GM19395 (cell line): ENCODE data around the gene TRAPPC2B.

Experiments used
- ATAC-seq: cut with Tn5 transposase; IDR thresholded peaks from one replicate; pipeline ENCODE4 v1.9.1; 2021; ENCODE audit warnings: mild to moderate bottlenecking, moderate library complexity; ENCODE audit not compliant: unreplicated experiment

The TRAPPC2B gene

GRCh38 chr19:57362997-57363687 lies at the start of gene TRAPPC2B, which contains the start of gene ZNF547:
Gene TRAPPC2B, plus strand, starts transcription at chr19:57363551. Its CDS starts 1,283 bp downstream, at chr19:57364834.
Gene ZNF547, plus strand, starts transcription at chr19:57363551. Its CDS starts 5,005 bp downstream, at chr19:57368556.
- peak; percentile 97 for ATAC-seq

- no peak for ATAC-seq
These were observed 49.2 kb upstream of the TRAPPC2B start for GRCh38 chr19:57314146-57314545.

GRCh38 chr19:57317503-57317902 lies 45.8 kb upstream of the TRAPPC2B start:
- ATAC-seq: no peak

- no peak for ATAC-seq
These were observed 43.5 kb upstream of the TRAPPC2B start for GRCh38 chr19:57319869-57320179.

GRCh38 chr19:57320180-57321084 lies 42.9 kb upstream of the TRAPPC2B start, which contains the start of gene ZNF543:
Gene ZNF543, plus strand, starts transcription at chr19:57320472. Its CDS starts 382 bp downstream, at chr19:57320854.
- ATAC-seq: peak; percentile 93

- ATAC-seq: no peak
These were observed 42.2 kb upstream of the TRAPPC2B start for GRCh38 chr19:57321116-57321515.

- ATAC-seq: no peak
These were observed 41.6 kb upstream of the TRAPPC2B start for GRCh38 chr19:57321751-57322150.

- no peak for ATAC-seq
These were observed 38.4 kb upstream of the TRAPPC2B start for GRCh38 chr19:57324992-57325391.

- ATAC-seq: no peak
These were observed 35.4 kb upstream of the TRAPPC2B start for GRCh38 chr19:57327993-57328392.

- ATAC-seq: no peak
These were observed 29.2 kb upstream of the TRAPPC2B start for GRCh38 chr19:57334191-57334590.

GRCh38 chr19:57338877-57339276 lies 24.5 kb upstream of the TRAPPC2B start:
- no peak for ATAC-seq

- no peak for ATAC-seq
These were observed 20.8 kb upstream of the TRAPPC2B start for GRCh38 chr19:57342582-57342981.

- no peak for ATAC-seq
These were observed 15.2 kb upstream of the TRAPPC2B start for GRCh38 chr19:57348136-57348535.

GRCh38 chr19:57350877-57351805 lies 12.2 kb upstream of the TRAPPC2B start, which contains the start of gene ZNF304:
Gene ZNF304, plus strand, starts transcription at chr19:57351271. Its CDS starts 394 bp downstream, at chr19:57351665.
- ATAC-seq: peak; percentile 96

GRCh38 chr19:57351867-57352266 lies 11.5 kb upstream of the TRAPPC2B start:
- ATAC-seq: no peak

GRCh38 chr19:57355916-57356315 lies 7.4 kb upstream of the TRAPPC2B start:
- ATAC-seq: no peak

- ATAC-seq: no peak
These were observed 5.9 kb upstream of the TRAPPC2B start for GRCh38 chr19:57357406-57357805.

- ATAC-seq: no peak
These were observed 4.1 kb upstream of the TRAPPC2B start for GRCh38 chr19:57359300-57359699.

GRCh38 chr19:57362419-57362818 lies 932 bp upstream of the TRAPPC2B start:
- no peak for ATAC-seq

- no peak for ATAC-seq
These were observed 384 bp downstream of the TRAPPC2B start for GRCh38 chr19:57363688-57364181.
